Epidermal melanocyte (primary cell): Measurements from ENCODE around the gene RNF13.
"Not testable (repeated sequence)": the region's sequence is repeated elsewhere in the genome, so short reads cannot be mapped to it uniquely, and the experiment has no call there.

Source experiments
- DNase-seq: peaks from one replicate; pipeline ENCODE4 v3.0.0; 2011; ENCODE audit warnings: low spot score; ENCODE audit not compliant: insufficient read length

The RNF13 gene

GRCh38 chr3:149800693-149801092, 12.3 kb upstream of the RNF13 start:
- no peak for DNase-seq

GRCh38 chr3:149801195-149801594, 11.8 kb upstream of the RNF13 start:
- no peak for DNase-seq

- DNase-seq, result no peak
These were observed 11.4 kb upstream of the RNF13 start for GRCh38 chr3:149801639-149802038.

- no peak for DNase-seq
These were observed 6.7 kb upstream of the RNF13 start for GRCh38 chr3:149806171-149806778.

GRCh38 chr3:149808209-149808829, 4.7 kb upstream of the RNF13 start:
- peak; percentile 41 for DNase-seq

GRCh38 chr3:149809699-149810098, 3.3 kb upstream of the RNF13 start:
- DNase-seq, result no peak

GRCh38 chr3:149810846-149811245, 2.2 kb upstream of the RNF13 start:
- DNase-seq, result no peak

GRCh38 chr3:149812165-149812605, 830 bp upstream of the RNF13 start:
- no peak for DNase-seq

GRCh38 chr3:149813367-149814281, 609 bp downstream of the RNF13 start:
- no peak for DNase-seq

- DNase-seq, result no peak
These were observed 2.3 kb downstream of the RNF13 start for GRCh38 chr3:149815321-149815720.

- DNase-seq, result no peak
These were observed 2.7 kb downstream of the RNF13 start for GRCh38 chr3:149815728-149816127.

- no peak for DNase-seq
These were observed 3.3 kb downstream of the RNF13 start for GRCh38 chr3:149816311-149816710.

GRCh38 chr3:149816986-149817385, 4.0 kb downstream of the RNF13 start:
- DNase-seq, result no peak

- DNase-seq, result no peak
These were observed 6.4 kb downstream of the RNF13 start for GRCh38 chr3:149819432-149819831.

- DNase-seq, result no peak
These were observed 7.2 kb downstream of the RNF13 start for GRCh38 chr3:149820183-149820582.

- no peak for DNase-seq
These were observed 13.6 kb downstream of the RNF13 start for GRCh38 chr3:149826636-149827035.

- DNase-seq, result no peak
These were observed 15.4 kb downstream of the RNF13 start for GRCh38 chr3:149828390-149828789.

GRCh38 chr3:149829631-149830030, 16.6 kb downstream of the RNF13 start:
- DNase-seq, result not testable (repeated sequence)

- DNase-seq, result no peak
These were observed 17.9 kb downstream of the RNF13 start for GRCh38 chr3:149830902-149831301.

- DNase-seq, result no peak
These were observed 18.3 kb downstream of the RNF13 start for GRCh38 chr3:149831321-149831720.

- DNase-seq, result no peak
These were observed 19.1 kb downstream of the RNF13 start for GRCh38 chr3:149832086-149832485.

- no peak for DNase-seq
These were observed 20.2 kb downstream of the RNF13 start for GRCh38 chr3:149833241-149833640.
